ENCODE measurements around the gene PTPRT.

PTPRT gene

GRCh38 chr20:42961771-42962170 is 227.9 kb downstream of the PTPRT start:
- no peak overlapping the region for H3K27ac ChIP-seq
- TF ChIP-seq CTCF (IDR thresholded peaks at IDR 0.05) = no peak

DNA sequence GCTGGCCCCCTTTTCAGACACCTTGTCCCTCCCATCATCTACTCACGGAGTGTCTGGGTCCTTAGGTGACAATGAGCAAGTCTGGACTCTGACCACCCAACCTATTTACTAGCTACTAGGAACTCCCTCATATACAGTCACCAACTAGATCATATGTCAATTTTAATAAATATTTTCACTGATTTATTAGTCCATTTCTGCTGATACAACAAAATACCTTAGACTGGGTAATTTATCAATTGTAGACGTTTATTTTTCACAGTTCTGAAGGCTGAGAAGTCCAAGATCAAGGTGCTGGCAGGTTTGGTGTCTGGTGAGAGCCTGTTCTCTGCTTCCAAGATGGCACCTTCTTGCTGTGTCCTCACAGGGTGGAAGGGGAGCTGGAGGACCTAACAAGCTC is 229.7 kb downstream of the PTPRT start:
- TF ChIP-seq CTCF (IDR thresholded peaks at IDR 0.05) (no peak), ZFX (IDR thresholded peaks at IDR 0.05; ENCODE audit: borderline replicate concordance) (no peak)
- H3K27ac ChIP-seq = no peak overlapping the region

DNA sequence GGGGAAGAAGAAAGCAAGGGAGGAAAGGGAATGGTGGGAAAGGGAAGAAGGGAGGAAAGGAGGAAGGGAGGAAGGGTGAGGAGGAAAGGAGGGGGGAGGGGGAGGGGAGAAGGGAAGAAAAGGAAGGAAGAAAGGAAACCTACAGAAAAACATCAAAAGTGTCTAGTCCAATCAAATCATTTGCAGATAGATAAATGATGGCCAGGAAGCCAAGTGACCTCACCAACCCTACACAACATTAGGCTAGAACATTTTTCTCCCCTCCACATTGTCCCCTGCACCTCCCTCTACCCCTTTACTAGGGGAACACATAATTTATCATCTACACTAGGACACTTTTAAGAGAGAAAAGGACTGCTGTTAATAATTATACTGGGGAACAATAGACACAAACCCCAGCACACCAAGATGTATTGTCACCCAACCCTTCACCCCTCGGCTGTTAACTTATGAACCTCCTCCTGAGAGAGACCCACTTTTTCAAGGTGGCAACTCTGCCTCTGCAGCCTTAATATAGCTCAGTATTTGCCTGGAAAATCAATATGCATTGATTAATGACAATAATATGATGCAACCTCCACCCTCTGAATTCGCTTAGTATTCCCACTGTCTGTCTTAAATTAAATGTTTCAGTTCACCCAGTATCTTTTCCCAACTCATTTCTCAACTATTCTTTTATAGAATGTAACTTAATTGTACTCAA is 231.2 kb downstream of the PTPRT start:
- TF ChIP-seq ZFX (IDR thresholded peaks at IDR 0.05; ENCODE audit: borderline replicate concordance) = no peak
- TF ChIP-seq CTCF (IDR thresholded peaks at IDR 0.05) = no peak
- H3K27ac ChIP-seq = no peak overlapping the region

GRCh38 chr20:42957704-42958095 is 232.0 kb downstream of the PTPRT start:
- TF ChIP-seq CTCF (IDR thresholded peaks at IDR 0.05) (no peak), ZFX (IDR thresholded peaks at IDR 0.05; ENCODE audit: borderline replicate concordance) (no peak)
- no peak overlapping the region for H3K27ac ChIP-seq

DNA sequence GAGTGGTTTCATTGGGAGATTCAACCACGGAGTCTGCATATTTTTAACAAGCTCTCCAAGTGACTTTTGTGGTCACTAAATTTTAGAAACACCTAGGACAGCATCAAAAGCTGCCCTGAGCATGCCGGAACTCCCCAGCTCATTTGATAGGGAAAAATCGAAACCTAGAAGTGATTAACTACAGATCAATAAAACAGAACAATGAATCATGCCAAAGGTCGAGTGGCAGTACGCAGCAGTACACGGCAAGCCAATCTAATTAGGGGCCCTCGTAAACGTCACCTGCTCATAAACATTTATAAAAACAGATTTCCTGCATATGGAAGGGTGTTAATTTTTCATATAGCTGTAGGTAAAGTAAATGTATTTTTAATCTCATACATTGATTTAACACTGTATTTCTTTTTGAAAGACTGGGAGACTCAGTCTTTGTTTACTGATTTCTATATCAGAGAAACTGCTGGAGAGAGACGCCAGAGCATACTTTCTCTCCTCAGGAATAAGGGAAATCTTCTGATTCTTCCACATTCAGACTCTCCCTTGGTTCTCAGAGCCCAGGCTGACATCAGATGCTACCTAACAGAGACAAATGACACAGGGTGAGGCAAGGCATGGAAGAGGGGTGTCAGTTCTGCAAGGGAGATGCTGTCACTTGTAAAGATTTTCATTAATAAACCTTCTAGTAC is 232.5 kb downstream of the PTPRT start:
- TF ChIP-seq CTCF (IDR thresholded peaks at IDR 0.05) = no peak
- H3K27ac ChIP-seq = no peak overlapping the region

GRCh38 chr20:42955713-42956112 is 234.0 kb downstream of the PTPRT start:
- no peak overlapping the region for H3K27ac ChIP-seq
- no peak for TF ChIP-seq CTCF (IDR thresholded peaks at IDR 0.05)
- no peak for TF ChIP-seq ZFX (IDR thresholded peaks at IDR 0.05; ENCODE audit: borderline replicate concordance)

GRCh38 chr20:42954951-42955350 is 234.8 kb downstream of the PTPRT start:
- H3K27ac ChIP-seq = no peak overlapping the region
- TF ChIP-seq CTCF (IDR thresholded peaks at IDR 0.05) (no peak), ZFX (IDR thresholded peaks at IDR 0.05; ENCODE audit: borderline replicate concordance) (no peak)

Data from 22Rv1 (cell line).